HG03521 (cell line): ENCODE results near the gene FTO.
A peak's percentile ranks its signal among the peaks of the same experiment; 100 is the strongest.

Experiments
- ATAC-seq: cut with Tn5 transposase; IDR thresholded peaks from one replicate; pipeline ENCODE4 v1.9.1; 2021; ENCODE audit warnings: mild to moderate bottlenecking, moderate library complexity; ENCODE audit not compliant: unreplicated experiment

The FTO gene

DNA sequence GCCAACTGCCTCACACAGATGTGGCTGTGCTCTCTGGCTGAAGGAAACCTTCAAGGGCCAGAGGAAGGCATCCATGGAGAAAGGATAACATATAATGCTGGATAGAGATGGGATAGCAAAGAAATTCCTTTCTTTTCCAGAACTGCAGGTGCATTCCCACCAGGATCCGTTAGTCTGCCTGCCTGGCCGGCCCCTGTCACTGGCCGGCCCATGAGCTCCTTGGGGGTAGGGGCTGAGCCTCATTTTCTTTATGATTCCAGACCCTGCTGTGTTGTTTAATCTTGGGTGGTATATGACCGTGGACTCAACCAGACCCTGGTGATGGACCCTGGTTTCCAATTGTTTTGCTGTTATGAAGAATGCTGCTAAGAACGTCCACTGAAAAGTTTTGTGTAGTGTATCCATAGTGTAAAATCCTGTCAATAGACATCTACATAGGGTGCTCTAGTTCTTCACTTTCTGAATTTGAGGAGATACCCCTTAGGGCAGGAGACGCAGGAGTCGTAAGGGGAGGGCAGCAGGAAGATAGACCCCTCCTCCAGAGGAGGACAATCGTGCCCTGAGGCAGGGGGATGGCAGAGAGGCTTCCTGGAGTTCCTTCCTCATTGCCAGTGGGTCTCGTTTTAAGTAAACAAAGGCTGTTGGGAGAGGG is 489.2 kb downstream of the FTO start:
- no peak for ATAC-seq

DNA sequence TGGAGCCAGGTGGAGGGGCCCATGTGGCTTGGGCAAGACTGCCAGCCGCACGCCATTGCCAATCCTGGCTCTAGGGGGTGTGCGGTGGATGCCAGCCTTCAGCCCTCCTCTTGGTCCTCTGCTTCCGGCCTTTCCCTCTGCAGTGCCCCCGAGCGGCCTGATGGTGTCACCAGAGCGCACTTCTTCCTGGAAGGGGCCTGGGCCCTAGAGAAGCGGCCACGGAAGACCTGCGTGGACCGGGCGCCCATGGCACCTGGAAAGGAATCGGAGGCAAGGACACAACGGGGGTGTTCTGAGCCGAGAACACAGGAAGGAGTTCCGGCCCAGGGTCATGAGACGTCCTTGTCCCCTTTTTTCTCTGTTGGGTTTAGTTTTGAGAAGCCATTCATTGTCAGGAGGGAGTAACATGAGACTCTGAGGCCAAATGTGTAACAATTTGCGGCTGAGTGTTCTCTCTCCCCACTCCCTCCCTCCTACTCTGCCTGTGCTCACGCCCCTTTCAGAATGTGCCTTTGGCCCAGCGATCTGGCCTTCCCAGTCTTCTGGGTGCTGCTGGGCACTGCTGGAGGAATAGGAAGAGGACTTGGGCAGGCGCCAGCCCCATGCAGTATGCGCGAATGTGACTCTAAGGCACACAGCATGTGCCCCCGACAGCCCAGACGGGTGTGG is 489.8 kb downstream of the FTO start:
- peak; percentile 94 for ATAC-seq

DNA sequence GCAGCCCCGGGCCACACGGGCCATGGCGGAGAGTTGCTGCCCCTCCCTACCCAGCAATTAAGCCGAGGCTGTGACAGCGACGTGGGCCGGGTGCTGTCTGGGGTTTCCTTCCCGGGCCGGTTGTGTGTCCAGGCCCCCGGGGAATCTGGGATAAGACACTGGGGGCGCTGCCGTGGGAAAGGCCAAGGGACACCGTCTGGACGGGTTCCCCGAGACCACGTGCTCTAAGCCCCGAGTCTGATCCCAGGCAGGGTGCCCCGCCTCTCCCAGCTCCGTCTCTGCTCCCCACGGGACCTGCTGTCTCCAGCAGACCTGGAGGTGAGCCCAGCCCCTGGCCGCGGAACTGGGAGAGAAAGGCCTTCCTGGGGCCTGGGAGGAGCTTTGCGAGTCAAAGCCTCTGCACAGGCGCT is 490.4 kb downstream of the FTO start:
- no peak for ATAC-seq

DNA sequence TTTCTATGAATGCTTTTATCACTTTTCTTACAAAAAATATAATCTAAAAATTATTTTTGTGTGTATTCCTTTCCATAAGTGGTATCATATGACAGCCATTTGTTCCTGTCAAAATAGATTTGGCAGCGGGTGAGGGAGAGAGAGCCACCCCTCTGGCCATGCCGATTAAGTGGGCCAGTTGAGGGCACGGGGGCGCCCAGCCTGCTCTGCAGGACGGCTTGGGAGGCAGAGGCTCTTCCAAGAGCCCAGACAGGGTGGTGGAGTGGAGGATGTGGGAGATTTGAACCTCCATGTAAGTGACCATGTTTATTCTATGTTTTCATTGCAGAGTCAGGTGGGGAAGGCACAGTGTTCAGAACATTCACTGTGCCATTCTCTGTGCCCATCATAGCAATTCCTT is 493.8 kb downstream of the FTO start:
- ATAC-seq: no peak

DNA sequence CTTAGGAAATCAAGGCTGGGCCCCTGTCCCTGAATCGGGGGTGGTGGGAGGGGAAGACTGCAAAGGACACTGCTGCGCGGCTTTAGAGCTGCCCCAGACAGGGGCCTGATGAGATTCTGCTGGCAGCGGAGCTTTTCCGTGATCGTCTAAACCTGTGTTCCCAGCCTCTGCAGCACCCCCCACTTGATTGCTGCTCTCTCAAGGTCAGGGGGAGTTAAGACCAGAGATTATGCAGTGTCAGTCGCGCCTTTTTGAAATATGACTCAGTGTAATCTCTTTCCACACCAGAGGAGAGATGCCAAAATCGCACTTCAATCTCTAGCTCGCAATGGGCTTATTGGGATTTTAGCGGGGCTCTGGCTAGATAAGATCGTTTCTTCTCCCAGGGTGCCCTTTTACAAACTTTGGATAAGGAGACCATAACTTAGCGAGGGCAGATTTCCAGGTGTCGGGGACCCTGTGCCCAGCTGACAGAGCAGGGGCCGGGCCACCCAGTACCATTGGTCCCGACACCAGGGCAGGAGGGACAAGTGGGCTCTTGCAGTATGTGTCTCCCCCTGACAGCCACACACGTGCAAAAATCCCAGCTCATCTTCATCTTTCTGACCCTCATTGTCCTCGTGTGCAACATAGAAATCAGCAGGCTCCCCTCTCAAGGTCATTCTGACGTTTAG is 495.7 kb downstream of the FTO start:
- ATAC-seq: no peak

DNA sequence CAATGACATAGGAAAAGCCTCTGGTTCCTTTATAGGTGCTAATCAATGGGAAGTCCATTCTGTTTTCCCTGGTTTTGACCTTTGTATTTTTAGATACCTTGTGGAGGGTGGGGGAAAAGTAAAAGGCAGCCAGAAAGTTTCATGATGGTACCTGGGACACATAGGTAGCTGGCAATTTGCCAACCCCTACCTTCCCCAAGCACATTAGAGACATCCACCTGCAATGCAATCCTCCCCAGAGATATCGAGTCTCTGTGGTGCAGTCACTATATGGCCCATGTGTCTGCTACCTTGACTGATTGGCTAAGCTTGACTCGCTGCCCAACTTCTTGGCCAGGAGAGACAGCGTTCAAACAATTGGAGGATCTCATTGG is 496.2 kb downstream of the FTO start:
- no peak for ATAC-seq

DNA sequence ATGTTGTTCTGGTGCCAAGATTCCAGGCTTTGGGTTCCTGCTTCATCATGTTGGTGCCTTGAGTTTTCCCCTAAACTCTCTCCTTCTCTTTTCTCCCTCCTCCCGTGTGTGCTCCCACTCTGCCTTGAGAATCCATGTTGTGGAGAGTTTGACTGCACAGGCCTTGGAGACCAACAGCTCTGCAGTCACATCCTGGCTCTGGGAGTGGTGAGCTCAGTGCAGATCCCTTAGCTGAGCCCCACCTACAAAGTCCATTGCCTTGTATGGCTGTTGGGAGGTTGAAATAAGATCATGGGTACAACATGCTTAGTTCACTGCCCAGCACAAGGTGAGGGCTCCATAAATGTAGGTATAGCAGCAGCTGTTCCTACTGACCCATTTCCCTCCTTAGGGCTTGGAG is 496.8 kb downstream of the FTO start:
- ATAC-seq: no peak

DNA sequence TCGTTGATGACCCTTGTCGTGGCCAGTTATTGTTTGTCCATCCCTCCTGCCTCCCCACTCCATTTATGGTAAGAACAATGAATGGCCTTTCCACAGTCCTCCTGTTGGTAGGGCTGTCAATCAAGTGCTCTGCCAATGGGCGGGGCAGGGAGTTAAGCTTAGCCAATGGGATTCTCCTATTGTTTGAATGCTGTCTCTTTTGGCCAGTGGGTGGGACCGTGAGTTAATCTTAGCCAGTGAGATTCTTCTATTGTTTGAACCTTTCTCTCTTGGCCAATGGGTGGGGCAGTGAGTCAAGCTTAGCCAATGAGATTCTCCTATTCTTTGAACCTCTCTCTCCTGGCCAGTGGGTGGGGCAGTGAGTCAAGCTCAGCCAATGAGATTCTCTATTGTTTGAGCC is 497.2 kb downstream of the FTO start:
- ATAC-seq: no peak
